AG04449 (cell line): ENCODE measurements around the gene HCN2.
"Not testable (repeated sequence)": the region's sequence is repeated elsewhere in the genome, so short reads cannot be mapped to it uniquely, and the experiment has no call there.

ENCODE experiments used
- CTCF ChIA-PET: fragments of 350-600 bp; formaldehyde crosslinking; extraction: SDS; loops from one replicate; lab custom pipeline; 2021; ENCODE audit warnings: antibody characterized with exemption; lab: Yijun Ruan, JAX
- POLR2A ChIA-PET: fragments of 400-600, 350-600 bp; formaldehyde crosslinking; extraction: SDS; loops from one replicate; lab custom pipeline; 2020; ENCODE audit warnings: antibody characterized with exemption, inconsistent platforms; lab: Yijun Ruan, JAX
- DNase-seq: peaks from one replicate; pipeline ENCODE4 v3.0.0-alpha.2; 2010; ENCODE audit warnings: low read depth, low spot score
- H3K4me3 ChIP-seq: 2 replicates; pipeline ENCODE4 v1.5.1; 2011; ENCODE audit warnings: low read depth, mild to moderate bottlenecking, control low read depth, low read length
- TF ChIP-seq, protein P1 (sequence below): IDR thresholded peaks from one replicate; pipeline ENCODE4 v1.5.1; 2011; ENCODE audit warnings: mild to moderate bottlenecking, moderate library complexity, low read length, control low read depth, inconsistent platforms; ENCODE audit not compliant: insufficient read depth; ENCODE audit errors: missing control alignments

The HCN2 gene

DNA sequence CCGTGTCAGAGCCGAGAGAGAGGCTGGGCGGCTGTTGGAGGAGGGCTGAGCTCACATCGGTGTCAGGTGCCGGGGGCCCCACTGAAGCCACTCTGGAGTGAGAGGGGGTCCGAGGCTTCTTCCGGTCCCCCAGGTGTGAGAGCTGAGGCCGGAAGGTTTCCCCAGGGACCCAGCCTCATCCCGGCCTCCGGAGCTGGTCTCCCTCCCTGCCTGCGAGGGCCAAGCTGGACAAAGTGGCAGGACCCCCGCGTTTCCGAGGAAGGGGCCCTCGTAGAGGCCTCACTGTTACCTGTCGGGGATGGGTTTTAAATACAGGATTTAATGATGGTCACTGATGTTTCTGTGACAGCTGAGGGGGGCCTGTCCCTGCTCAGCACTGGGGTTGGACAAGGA is 6.6 kb downstream of the HCN2 start:
- DNase-seq, result no peak
- CTCF ChIA-PET, result no interaction called here
- POLR2A ChIA-PET, result no interaction called here
- H3K4me3 ChIP-seq, result no peak overlapping the region
- TF ChIP-seq, protein P1, sequence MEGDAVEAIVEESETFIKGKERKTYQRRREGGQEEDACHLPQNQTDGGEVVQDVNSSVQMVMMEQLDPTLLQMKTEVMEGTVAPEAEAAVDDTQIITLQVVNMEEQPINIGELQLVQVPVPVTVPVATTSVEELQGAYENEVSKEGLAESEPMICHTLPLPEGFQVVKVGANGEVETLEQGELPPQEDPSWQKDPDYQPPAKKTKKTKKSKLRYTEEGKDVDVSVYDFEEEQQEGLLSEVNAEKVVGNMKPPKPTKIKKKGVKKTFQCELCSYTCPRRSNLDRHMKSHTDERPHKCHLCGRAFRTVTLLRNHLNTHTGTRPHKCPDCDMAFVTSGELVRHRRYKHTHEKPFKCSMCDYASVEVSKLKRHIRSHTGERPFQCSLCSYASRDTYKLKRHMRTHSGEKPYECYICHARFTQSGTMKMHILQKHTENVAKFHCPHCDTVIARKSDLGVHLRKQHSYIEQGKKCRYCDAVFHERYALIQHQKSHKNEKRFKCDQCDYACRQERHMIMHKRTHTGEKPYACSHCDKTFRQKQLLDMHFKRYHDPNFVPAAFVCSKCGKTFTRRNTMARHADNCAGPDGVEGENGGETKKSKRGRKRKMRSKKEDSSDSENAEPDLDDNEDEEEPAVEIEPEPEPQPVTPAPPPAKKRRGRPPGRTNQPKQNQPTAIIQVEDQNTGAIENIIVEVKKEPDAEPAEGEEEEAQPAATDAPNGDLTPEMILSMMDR, result no peak

DNA sequence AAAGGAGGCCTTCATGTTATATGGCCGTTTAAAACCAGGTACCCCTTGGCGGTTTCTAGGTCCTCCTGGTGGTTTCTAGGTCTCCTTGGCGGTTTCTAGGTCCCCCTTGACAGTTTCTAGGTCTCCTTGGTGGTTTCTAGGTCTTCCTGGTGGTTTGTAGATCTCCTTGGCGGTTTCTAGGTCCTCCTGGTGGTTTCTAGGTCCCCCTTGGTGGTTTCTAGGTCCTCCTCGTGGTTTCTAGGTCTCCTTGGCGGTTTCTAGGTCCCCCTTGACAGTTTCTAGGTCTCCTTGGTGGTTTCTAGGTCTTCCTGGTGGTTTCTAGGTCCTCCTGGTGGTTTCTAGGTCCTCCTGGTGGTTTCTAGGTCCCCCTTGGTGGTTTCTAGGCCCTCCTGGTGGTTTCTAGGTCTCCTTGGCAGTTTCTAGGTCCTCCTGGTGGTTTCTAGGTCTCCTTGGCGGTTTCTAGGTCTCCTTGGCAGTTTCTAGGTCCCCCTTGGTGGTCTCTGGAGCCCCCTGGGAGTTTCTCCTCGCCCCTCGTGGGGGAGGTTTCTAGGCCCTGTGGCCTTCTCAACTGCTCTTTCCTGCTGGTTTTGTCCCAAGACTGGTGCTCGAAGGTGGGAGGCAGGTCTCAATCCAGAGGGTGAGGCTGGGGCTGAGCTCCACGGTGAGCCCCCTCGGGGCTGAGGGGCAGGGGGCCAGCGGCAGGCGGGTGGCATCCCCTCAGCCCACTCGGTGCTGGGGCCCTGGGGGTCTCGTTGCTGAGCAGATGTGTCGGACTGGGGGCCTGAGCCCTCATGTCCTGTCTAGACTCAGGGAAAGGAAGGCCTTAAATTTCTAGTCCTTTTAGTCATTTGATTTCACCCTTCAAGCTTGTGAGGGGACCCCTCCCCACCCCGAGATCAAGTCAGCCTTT is 8.0 kb downstream of the HCN2 start:
- no peak for DNase-seq
- TF ChIP-seq, protein P1, result no peak
- ChIA-PET POLR2A (no interaction called here), CTCF (interaction anchor here (1.2 kb wide), 1 partner anchor 11 kb away, joined by 4 read pairs; no protein-coding TSS in a partner anchor)
- no peak overlapping the region for H3K4me3 ChIP-seq

DNA sequence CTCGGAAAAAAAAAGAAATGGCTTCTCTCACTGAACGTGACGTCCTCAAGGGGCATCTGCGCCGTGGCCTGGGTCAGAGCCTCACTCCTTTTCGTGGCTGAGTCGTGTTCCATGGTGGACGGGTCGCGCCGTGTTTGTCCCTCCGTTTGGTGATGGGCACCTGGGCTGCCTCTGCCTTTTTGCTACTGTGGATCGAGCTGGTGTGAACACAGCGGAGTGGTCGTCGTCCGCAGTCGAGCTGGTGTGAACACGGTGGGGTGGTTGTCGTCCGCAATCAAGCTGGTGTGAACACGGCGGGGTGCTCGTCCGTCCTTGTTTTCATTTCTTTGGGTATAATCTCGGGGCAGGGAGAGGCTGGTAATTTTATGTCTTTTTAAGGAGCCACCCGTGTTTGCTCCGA is 11.6 kb downstream of the HCN2 start:
- POLR2A ChIA-PET, result no interaction called here

DNA sequence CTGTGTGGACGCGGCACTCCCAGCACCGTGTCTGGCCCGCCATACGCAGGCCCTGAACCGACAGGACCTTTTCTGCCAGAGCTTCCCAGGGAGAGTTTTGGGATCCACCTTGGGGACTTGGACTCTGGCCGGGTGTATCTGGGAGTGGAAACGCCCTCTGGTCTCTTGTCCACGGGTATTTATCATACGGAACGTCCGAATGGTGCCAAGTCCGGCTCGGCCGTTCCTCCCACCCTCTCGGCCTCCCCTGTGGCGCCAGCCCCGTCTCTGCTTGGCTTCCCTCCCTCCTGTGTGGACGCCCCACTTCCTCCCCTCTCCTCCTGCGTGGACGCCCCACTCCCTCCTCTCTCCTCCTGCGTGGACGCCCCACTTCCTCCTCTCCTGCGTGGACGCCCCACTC is 12.1 kb downstream of the HCN2 start:
- TF ChIP-seq, protein P1, result no peak
- no peak overlapping the region for H3K4me3 ChIP-seq
- CTCF ChIA-PET, result interaction anchor here (1.3 kb wide), 1 partner anchor 18 kb away, joined by 3 read pairs; no protein-coding TSS in a partner anchor
- POLR2A ChIA-PET, result no interaction called here
- DNase-seq, result no peak

More for the DNA sequence above, 11.6 kb downstream of the HCN2 start:
- CTCF ChIA-PET, result interaction anchor here (1.3 kb wide), 1 partner anchor 17 kb away, joined by 3 read pairs; no protein-coding TSS in a partner anchor
- no peak for DNase-seq
- TF ChIP-seq, protein P1, result no peak
- no peak overlapping the region for H3K4me3 ChIP-seq

DNA sequence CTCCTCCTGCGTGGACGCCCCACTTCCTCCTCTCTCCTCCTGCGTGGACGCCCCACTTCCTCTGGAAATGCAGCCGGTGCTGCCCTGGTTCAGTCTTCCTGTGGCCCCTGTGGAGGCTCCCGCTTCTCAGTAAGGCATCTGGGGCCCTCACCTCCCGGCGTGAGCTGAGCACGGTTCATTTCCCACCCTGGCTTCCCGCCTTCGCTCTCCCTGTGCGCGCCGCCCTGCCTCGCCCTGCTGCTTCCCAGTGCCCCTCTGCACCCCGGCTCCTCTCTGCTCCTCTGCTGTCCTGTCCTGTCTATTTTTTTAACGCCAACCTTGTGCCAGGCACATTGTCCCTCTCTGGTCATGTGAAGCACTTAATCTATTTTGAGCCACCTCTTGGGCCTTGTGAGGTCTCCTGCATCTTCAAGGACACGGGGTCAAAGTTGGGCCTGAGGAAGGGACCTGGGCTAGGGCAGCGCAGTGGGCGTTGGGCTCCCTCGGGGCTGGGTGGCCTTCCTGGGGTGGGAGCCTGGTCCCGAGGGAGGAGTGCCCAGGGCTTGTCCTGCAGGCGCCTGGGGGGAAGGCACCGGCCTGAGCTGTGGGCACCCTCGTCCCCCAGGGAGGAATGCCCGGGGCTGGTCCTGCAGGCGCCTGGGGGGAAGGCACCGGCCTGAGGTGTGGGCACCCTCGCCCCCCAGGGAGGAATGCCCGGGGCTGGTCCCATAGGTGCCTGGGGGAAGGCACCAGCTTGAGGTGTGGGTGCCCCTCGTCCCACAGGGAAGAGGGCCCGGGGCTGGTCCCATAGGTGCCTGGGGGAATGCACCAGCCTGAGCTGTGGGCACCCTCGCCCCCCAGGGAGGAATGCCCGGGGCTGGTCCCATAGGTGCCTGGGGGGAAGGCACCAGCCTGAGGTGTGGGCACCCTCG is 13.0 kb downstream of the HCN2 start:
- CTCF ChIA-PET, result no interaction called here
- no peak for DNase-seq
- TF ChIP-seq, protein P1, result no peak
- POLR2A ChIA-PET, result no interaction called here
- H3K4me3 ChIP-seq, result no peak overlapping the region

DNA sequence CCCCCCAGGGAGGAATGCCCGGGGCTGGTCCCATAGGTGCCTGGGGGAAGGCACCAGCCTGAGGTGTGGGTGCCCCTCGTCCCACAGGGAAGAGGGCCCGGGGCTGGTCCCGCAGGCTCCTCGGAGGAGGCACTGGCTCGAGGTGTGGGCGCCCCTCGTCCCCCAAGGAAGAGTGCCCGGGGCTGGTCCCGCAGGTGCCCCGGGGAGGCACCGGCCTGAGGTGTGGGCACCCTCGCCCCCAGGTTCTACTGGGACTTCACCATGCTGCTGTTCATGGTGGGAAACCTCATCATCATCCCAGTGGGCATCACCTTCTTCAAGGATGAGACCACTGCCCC is 13.6 kb downstream of the HCN2 start:
- CTCF ChIA-PET, DNase-seq, H3K4me3 ChIP-seq, POLR2A ChIA-PET: not testable (repeated sequence)

DNA sequence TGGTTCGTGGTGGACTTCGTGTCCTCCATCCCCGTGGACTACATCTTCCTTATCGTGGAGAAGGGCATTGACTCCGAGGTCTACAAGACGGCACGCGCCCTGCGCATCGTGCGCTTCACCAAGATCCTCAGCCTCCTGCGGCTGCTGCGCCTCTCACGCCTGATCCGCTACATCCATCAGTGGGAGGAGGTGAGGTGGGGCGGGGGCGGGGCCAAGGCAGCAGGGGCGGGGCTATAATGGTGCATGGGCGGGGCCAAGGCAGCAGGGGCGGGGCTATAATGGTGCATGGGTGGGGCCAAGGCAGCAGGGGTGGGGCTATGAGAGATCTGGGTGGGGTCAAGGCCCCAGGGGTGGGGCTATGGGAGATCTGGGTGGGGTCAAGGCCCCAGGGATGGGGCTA is 14.1 kb downstream of the HCN2 start:
- H3K4me3 ChIP-seq, POLR2A ChIA-PET, DNase-seq: not testable (repeated sequence)
- CTCF ChIA-PET, result interaction anchor here (1.0 kb wide), 1 partner anchor 16 kb away, joined by 3 read pairs; no protein-coding TSS in a partner anchor
